ENCODE measurements around the gene PIK3C3. TPM values are rescaled to one million over a fixed set of nuclear protein-coding genes. Genes with fewer than 3 reads are reported as not detected.

The PIK3C3 gene
- total RNA-seq, 1 experiment from 2014 or later = 23.0 TPM

DNA sequence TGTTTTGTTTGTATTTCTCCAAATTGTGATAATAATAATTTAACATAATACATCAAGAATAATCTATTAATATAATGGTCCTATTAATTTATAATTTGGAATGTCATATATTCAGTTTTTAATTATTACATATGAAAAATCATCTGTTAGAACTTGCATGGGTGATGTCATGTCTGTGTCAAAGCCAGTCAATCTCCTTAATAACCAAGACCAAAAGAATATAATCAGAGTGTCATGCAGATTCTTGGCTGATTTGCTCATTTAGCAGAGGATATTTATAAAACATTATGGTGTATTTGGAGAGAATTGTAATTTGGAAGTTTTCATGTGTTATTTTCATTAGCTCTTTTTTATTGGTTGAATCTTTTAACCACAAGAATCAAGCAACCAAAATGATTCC, 96.4 kb downstream of the PIK3C3 start:
- no peaks in the 10 kb centered on the region for H3K36me3 ChIP-seq (replicated peaks; ENCODE audit: control insufficient read depth, insufficient read depth, low read length)
- H3K27me3 ChIP-seq (ENCODE audit: control insufficient read depth, insufficient read depth, low read length) = no peaks in the 10 kb centered on the region
- H3K4me3 ChIP-seq (ENCODE audit: insufficient read depth, low read depth, low read length) = no peak overlapping the region
- no peak for DNase-seq

DNA sequence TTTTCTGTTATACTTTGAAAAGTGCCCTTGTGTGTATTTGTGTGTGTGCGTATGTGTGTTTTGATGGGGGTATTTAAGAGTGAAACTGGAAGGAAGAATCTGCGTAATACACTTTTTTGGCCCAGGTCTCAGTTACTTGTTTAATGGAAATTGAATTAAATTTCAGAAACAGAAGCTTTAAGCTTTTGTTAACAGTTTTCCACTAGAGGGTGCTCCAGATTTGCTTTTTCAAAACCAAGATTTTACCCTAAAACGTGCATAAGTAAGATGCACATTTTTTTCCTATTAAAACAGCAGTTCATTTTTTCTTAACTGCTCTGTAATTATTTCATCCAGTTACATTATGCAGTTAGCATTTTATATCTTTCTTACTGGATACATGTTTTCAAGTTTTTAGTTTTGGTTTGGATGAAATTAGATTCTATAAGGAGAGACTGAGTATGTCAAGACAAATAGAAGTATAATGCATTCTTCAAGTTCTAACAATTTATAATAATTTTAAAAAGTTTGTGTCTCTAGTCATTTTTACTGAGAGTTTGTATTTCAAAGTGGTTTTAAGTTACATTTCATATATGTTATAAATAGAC, 97.2 kb downstream of the PIK3C3 start:
- peak; percentile 1 for DNase-seq
- Histone ChIP-seq H3K4me3 (ENCODE audit: insufficient read depth, low read depth, low read length) (no peak overlapping the region), H3K27me3 (ENCODE audit: control insufficient read depth, insufficient read depth, low read length) (no peaks in the 10 kb centered on the region), H3K36me3 (replicated peaks; ENCODE audit: control insufficient read depth, insufficient read depth, low read length) (no peaks in the 10 kb centered on the region)

DNA sequence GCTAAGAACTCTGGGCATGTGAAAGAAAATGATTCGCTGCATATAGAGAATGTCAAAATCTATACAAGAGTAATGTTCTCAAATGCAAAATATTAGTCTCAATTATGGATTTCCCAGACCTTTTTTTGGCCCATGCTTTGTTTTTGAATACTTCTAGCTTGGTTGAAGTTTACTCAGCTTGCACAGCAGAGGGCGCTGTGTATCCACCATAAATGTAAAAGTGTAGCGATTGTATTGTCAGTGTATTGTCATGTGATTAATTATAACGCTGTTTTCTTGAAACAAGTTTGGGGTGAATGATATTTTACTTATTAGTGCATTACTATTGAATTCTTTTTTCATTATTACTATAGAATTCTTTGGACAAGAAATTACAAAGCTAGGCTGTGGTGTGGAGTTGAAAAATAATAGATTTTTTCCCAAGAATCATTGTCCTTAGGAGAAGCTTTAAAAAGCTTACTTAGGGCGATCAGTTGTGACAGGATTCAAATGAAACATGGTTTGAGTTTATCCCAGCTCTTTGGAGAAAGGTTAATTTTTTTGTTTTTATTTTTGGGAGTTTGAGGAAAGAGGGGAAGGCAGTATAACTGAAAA, 98.3 kb downstream of the PIK3C3 start:
- Histone ChIP-seq H3K36me3 (replicated peaks; ENCODE audit: control insufficient read depth, insufficient read depth, low read length) (no peaks in the 10 kb centered on the region), H3K27me3 (ENCODE audit: control insufficient read depth, insufficient read depth, low read length) (no peaks in the 10 kb centered on the region), H3K4me3 (ENCODE audit: insufficient read depth, low read depth, low read length) (no peak overlapping the region)
- peak; percentile 17 for DNase-seq

DNA sequence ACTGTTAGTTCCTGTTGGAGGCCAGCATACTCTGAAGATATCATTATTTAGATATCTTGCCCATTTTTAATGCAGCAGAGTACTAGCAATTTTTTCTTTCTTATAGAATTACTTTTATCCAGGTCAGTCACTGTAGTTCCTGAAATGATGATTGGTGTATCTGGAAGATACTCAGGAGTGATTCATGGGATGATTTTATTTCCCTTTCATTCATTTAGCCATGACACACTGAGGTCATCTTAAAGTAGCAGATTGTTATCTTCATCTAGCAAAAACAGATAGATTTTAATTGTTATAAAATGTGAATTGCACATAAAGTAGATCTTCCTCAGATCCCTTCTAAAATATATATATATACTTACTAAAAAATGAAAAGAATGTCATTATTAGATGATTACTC, 109.1 kb downstream of the PIK3C3 start:
- no peaks in the 10 kb centered on the region for H3K27me3 ChIP-seq (ENCODE audit: control insufficient read depth, insufficient read depth, low read length)
- no peak overlapping the region for H3K4me3 ChIP-seq (ENCODE audit: insufficient read depth, low read depth, low read length)
- DNase-seq = no peak
- no peaks in the 10 kb centered on the region; the same call in 1 of the 2 replicates for H3K36me3 ChIP-seq (replicated peaks; ENCODE audit: control insufficient read depth, insufficient read depth, low read length)

DNA sequence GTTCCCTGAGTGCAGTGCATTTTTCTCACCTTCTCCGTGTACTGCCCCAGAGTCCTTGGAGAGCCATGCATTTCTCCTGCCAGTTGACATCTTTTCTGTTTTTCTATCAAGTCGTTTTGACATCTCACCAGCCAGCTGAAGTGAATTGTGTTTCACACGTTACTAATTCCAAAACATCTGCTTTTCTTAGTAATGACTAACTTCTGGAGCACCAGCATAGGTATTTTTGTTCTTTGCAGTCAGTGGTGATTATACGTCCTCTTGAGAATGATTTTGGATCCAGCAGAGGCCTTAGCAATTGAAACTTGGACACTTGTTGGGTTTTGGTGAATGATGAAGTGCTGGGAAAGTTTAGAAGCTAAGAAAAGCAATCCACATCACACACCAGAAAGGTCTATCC, 112.5 kb downstream of the PIK3C3 start:
- Histone ChIP-seq H3K36me3 (replicated peaks; ENCODE audit: control insufficient read depth, insufficient read depth, low read length) (no peaks in the 10 kb centered on the region; the same call in 1 of the 2 replicates), H3K27me3 (ENCODE audit: control insufficient read depth, insufficient read depth, low read length) (no peaks in the 10 kb centered on the region), H3K4me3 (ENCODE audit: insufficient read depth, low read depth, low read length) (no peak overlapping the region)
- no peak for DNase-seq

DNA sequence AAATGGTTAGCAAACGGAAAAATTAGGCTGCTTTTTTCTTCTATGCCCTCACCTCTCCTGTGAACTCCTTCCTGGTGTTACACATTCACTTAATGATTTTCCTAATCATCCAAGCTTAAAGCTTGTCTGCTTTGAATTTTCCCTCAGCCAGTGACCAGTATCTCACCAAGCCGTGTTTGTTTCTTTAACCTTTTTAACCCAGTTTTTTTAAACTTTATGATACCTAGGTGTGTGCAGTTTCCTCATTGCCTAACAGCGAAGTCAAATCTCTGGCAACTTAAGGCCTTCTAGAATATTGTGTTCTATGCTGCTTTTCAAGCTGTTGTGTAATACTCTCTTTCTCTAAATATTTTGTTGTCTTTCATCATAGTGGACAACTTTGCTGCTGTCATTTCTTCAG, 113.0 kb downstream of the PIK3C3 start:
- H3K4me3 ChIP-seq (ENCODE audit: insufficient read depth, low read depth, low read length) = no peak overlapping the region
- no peak for DNase-seq
- no peaks in the 10 kb centered on the region for H3K27me3 ChIP-seq (ENCODE audit: control insufficient read depth, insufficient read depth, low read length)
- no peaks in the 10 kb centered on the region; the same call in 1 of the 2 replicates for H3K36me3 ChIP-seq (replicated peaks; ENCODE audit: control insufficient read depth, insufficient read depth, low read length)

DNA sequence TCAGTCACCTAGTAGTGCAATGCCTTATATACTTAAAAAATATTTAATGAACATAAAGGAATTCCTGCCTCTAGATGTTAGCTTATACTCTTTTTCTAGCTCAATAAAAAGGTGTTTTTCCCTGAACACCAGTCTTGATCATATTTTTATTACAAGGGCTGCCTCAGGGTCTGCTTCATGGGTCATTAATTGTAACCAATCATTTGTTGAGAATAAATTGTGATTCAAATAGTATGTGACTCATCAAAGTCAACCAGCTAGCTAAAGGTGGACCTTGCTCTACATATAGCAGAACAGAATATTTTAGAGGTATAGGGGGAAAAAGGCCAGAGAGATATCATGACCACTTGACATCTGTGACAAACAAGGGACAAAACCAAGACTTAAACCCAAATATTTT, 114.0 kb downstream of the PIK3C3 start:
- Histone ChIP-seq H3K36me3 (replicated peaks; ENCODE audit: control insufficient read depth, insufficient read depth, low read length) (no peaks in the 10 kb centered on the region; the same call in 1 of the 2 replicates), H3K27me3 (ENCODE audit: control insufficient read depth, insufficient read depth, low read length) (no peaks in the 10 kb centered on the region), H3K4me3 (ENCODE audit: insufficient read depth, low read depth, low read length) (no peak overlapping the region)
- DNase-seq = no peak

DNA sequence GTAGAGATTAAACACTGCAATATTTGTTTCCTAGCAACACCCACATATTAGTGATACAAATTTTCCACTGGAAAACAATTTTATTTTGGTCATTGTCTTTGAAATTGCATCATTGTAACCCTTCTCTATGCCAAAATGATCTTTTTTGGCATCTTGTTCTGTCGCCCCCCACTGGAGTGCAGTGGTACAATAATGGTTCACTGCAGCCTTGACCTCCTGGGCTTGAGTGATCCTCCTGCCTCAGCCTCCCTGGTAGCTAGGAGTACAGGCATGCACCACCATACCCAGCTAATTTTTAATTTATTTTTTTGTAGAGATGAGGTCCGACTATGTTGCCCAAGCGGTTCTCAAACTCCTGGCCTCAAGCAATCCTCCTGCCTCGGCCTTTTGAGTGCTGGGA, 117.4 kb downstream of the PIK3C3 start:
- Histone ChIP-seq H3K36me3 (replicated peaks; ENCODE audit: control insufficient read depth, insufficient read depth, low read length) (no peaks in the 10 kb centered on the region; the same call in 1 of the 2 replicates), H3K4me3 (ENCODE audit: insufficient read depth, low read depth, low read length) (no peak overlapping the region), H3K27me3 (ENCODE audit: control insufficient read depth, insufficient read depth, low read length) (no peaks in the 10 kb centered on the region)
- DNase-seq = no peak

DNA sequence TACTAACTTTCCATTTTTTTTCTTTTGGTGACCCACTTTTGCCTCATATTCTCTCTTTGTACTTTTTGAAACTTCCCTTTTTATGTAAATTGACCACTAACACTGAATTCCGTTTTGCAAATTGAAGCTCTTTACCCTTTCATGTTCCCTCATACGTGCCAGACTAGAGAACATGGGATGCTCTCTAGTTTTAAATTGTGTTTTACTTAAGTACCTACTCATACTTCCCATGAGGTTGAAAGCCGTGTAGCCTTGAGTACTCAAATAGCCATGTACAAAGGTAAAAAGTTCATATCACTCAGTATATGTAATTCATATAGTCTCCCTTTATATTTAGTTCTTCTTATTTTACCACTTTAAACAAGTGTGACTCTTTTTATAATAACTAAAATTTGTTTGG, 119.7 kb downstream of the PIK3C3 start:
- Histone ChIP-seq H3K27me3 (ENCODE audit: control insufficient read depth, insufficient read depth, low read length) (no peaks in the 10 kb centered on the region), H3K4me3 (ENCODE audit: insufficient read depth, low read depth, low read length) (no peak overlapping the region), H3K36me3 (replicated peaks; ENCODE audit: control insufficient read depth, insufficient read depth, low read length) (no peaks in the 10 kb centered on the region)
- no peak for DNase-seq

DNA sequence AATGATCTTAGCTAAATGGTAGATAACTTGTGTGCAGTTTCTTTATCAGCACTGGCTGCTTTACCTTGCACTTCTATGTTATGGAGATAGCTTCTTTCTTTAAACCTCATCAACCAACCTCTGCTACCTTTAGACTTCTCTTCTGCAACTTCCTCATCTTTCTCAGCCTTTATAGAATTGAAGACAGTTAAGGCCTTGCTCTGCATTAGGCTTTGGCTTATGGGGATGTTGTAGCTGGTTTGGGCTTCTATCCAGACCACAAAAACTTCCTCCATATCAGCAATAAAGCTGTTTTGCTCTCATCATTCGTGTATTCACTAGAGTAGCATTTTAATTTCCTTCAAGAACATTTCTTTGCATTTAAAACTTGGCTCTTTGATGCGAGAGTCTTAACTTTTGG, 123.7 kb downstream of the PIK3C3 start:
- DNase-seq = no peak
- H3K27me3 ChIP-seq (ENCODE audit: control insufficient read depth, insufficient read depth, low read length) = no peaks in the 10 kb centered on the region
- H3K4me3 ChIP-seq (ENCODE audit: insufficient read depth, low read depth, low read length) = no peak overlapping the region
- H3K36me3 ChIP-seq (replicated peaks; ENCODE audit: control insufficient read depth, insufficient read depth, low read length) = no peaks in the 10 kb centered on the region

DNA sequence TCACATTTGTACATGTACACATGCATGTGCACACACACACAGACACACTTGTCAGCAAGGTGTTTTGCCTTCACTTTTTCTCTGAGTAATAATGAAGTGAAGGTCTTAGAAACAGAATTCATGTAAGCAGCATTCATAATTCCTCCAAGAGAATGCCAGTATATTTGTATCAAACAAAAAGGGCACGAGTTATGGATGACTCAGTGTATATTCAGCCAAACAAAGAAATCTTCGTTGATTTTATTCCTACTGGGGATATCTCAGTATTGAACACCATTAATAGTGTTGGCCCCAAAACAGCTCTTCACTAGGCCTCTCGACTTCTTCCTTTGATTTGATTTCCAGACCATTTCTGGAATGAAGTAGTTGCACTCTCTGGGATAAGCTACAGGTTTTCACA, 125.3 kb downstream of the PIK3C3 start:
- no peaks in the 10 kb centered on the region for H3K27me3 ChIP-seq (ENCODE audit: control insufficient read depth, insufficient read depth, low read length)
- H3K4me3 ChIP-seq (ENCODE audit: insufficient read depth, low read depth, low read length) = no peak overlapping the region
- no peaks in the 10 kb centered on the region for H3K36me3 ChIP-seq (replicated peaks; ENCODE audit: control insufficient read depth, insufficient read depth, low read length)
- DNase-seq = no peak

DNA sequence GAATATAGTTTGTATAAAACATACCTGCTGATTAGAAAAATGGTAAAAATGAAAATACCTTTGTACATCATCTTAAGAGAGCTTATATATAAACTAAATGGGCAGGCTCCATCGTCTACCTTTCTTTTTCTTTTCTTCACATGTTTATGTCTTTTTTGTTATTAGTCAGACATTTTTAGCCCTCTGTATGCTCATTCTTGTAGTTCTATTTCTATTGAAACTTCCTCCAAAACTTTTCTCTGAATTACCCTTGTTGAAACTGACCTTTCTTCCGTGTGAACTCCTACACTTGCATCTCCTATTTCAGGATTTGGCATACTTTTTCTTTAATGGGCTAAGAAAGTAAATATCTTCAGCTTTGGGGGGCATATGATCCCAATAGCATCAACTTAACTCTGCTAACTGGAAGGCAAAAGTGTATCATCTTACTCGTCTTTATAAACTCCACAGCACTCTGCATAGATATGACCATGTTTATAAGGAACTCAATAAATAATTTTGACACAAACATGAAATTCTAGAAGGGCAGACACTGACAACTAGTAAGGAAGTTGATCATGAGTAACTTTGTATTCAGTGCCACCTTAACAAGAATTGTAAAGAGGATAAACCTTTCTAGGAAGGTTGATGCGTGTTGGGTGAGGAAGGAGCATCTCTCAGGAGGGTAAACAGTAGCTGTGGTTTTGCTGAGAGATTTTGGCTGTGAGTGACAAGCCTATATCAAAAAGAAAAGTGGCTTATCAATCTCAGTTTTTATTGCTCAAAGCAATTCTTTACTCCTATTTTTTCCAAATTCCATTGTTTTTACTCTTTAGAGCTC, 127.6 kb downstream of the PIK3C3 start:
- Histone ChIP-seq H3K36me3 (replicated peaks; ENCODE audit: control insufficient read depth, insufficient read depth, low read length) (no peaks in the 10 kb centered on the region), H3K4me3 (ENCODE audit: insufficient read depth, low read depth, low read length) (no peak overlapping the region), H3K27me3 (ENCODE audit: control insufficient read depth, insufficient read depth, low read length) (no peaks in the 10 kb centered on the region)
- DNase-seq = no peak

DNA sequence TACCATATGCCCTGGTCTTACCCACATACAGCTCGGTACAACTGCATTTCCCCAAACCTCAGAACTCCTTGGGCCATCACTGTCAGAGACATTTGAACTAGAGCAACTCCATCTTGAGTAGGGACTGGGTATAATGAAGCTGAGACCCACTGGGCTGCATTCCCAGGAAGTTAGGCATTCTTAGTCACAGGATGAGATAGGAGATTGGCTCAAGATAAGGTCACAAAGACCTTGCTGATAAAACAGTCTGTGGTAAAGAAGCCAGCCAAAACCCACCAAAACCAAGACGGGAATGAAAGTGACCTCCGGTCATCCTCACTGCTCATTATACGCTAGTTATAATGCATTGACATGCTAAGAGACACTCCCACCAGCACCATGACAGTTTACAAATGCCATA, 131.3 kb downstream of the PIK3C3 start:
- H3K27me3 ChIP-seq (ENCODE audit: control insufficient read depth, insufficient read depth, low read length) = no peaks in the 10 kb centered on the region
- H3K36me3 ChIP-seq (replicated peaks; ENCODE audit: control insufficient read depth, insufficient read depth, low read length) = no peaks in the 10 kb centered on the region
- no peak for DNase-seq
- H3K4me3 ChIP-seq (ENCODE audit: insufficient read depth, low read depth, low read length) = no peak overlapping the region

DNA sequence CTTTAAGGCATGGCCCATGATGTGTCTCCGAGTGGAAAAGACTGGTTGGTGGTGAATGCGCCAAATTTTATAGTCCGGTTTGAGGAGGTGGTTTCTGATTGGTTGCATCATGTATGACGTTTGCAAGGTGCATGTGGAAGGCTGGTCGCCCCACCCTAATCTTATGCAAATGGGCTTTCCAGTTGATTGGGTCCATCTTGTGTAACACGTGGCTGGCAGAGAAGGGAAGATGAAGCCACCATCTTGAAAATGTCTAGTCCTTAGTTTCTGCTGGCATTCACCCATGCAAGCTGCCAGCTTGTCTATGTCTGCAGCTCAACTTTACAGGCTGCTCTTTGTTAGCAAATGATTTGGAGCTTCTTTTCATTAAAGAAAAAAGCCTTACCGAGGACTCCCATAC, 132.2 kb downstream of the PIK3C3 start:
- no peak for DNase-seq
- no peak overlapping the region for H3K4me3 ChIP-seq (ENCODE audit: insufficient read depth, low read depth, low read length)
- H3K27me3 ChIP-seq (ENCODE audit: control insufficient read depth, insufficient read depth, low read length) = no peaks in the 10 kb centered on the region
- no peaks in the 10 kb centered on the region for H3K36me3 ChIP-seq (replicated peaks; ENCODE audit: control insufficient read depth, insufficient read depth, low read length)

DNA sequence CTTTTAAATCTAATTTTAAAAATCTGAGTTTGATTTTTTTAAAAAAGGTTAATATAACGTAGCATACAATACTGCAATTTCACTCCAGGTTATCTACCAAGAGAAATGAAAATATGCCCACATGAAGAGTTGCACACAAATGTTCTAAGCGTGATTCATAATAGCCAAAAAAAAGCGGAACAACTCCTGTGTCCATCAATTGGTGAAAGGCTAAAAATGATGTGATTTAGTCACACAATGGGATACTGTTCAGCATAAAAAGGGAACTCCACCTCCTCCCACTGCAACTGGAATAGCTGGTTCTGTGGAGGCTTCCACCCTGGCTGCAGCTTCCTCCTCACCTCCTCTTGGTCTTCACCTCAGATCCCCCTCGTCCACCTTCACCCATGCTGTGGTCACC, 132.8 kb downstream of the PIK3C3 start:
- no peaks in the 10 kb centered on the region for H3K27me3 ChIP-seq (ENCODE audit: control insufficient read depth, insufficient read depth, low read length)
- no peaks in the 10 kb centered on the region for H3K36me3 ChIP-seq (replicated peaks; ENCODE audit: control insufficient read depth, insufficient read depth, low read length)
- no peak overlapping the region for H3K4me3 ChIP-seq (ENCODE audit: insufficient read depth, low read depth, low read length)
- no peak for DNase-seq
